DND-41 (cell line): ENCODE results near the gene KCNA4.

Source experiments
- CTCF ChIP-seq: IDR thresholded peaks from 2 replicates; pipeline ENCODE4 v1.5.1; 2012; ENCODE audit warnings: borderline replicate concordance, low read length, moderate library complexity, mild to moderate bottlenecking; ENCODE audit not compliant: poor library complexity, severe bottlenecking; ENCODE audit errors: extremely low read depth
- EZH2 ChIP-seq: IDR thresholded peaks from 3 replicates; pipeline ENCODE4 v1.6.1; 2012; ENCODE audit warnings: borderline replicate concordance, low read depth, mild to moderate bottlenecking, moderate library complexity, low read length, inconsistent platforms; ENCODE audit not compliant: severe bottlenecking

- TF ChIP-seq EZH2 (no peak), CTCF (peak; percentile 48)
Observed at GRCh38 chr11:29962243-29962642, 54.6 kb downstream of the KCNA4 start.
